ENCODE measurements around the gene SLC25A13.

- TF ChIP-seq MEF2A (IDR thresholded peaks at IDR 0.05; ENCODE audit: borderline replicate concordance, low read depth) (no peak), CTCF (IDR thresholded peaks at IDR 0.05) (no peak), USF2 (IDR thresholded peaks at IDR 0.05; ENCODE audit: borderline replicate concordance, low read depth, low read length) (no peak), REST (IDR thresholded peaks at IDR 0.05; ENCODE audit: low read depth, low read length) (no peak), RAD21 (IDR thresholded peaks at IDR 0.05; ENCODE audit: low read length) (no peak), FOXM1 (IDR thresholded peaks at IDR 0.05; ENCODE audit: low read depth) (no peak), USF1 (IDR thresholded peaks at IDR 0.05; ENCODE audit: borderline replicate concordance, low read depth) (no peak), ZBTB33 (IDR thresholded peaks at IDR 0.05; ENCODE audit: borderline replicate concordance, low read depth) (no peak), MXI1 (IDR thresholded peaks at IDR 0.05; ENCODE audit: low read depth, low read length) (no peak), SMC3 (IDR thresholded peaks at IDR 0.05; ENCODE audit: low read depth, low read length) (no peak), EP300 (IDR thresholded peaks at IDR 0.05; ENCODE audit: borderline replicate concordance in 1 of 2, low read depth in 1 of 2, low read length in 1 of 2) (no peak), RFX5 (IDR thresholded peaks at IDR 0.05; ENCODE audit: low read length) (no peak), TAF1 (IDR thresholded peaks at IDR 0.05; ENCODE audit: borderline replicate concordance, low read depth, low read length) (no peak)
These were observed 160.0 kb downstream of the SLC25A13 start for GRCh38 chr7:96161897-96162296.
